ENCODE data around the gene DENND4C.
A peak's percentile ranks its signal among the peaks of the same experiment; 100 is the strongest.

Gene DENND4C

DNA sequence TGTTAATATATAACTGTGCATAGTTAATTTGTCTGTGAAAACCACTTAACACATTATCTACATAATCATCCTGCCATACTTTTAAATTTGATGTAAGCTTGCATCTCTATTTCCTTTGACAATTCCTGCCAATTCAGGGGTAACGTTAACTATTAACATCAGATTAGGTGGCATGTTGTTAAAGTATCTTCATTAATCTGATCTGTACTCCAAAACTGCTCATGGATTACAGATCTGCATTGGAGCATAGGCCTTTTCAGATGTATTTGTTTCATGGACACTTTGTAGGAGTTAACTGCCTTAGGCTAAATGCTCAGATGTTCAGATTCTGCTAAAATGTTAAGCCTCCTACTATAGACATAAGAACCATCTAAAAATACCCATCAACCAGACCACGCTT lies 146.4 kb downstream of the DENND4C start:
- H3K36me3 ChIP-seq (ENCODE audit: low read depth): peaks cover 75% of the 10 kb centered on the region
- H3K4me3 ChIP-seq (ENCODE audit: severe bottlenecking): no peak overlapping the region

DNA sequence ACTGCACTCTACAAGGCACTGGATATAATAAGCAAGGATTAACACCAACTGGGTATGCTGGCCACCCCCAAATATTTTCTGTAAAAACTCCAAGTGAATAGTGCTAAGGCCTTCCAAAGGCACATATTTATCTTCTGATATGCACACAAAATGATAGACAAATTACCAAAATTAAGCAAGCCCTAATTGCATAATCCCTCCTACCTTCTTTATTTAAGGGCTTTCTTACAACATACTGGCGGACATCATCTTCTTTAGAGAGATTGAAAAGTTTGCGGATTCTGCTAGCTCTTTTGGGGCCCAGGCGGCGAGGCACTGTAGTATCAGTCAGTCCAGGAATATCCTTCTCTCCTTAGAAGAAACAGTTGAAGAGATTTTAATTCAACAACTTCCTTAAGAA lies 147.7 kb downstream of the DENND4C start:
- TF ChIP-seq, protein P1, sequence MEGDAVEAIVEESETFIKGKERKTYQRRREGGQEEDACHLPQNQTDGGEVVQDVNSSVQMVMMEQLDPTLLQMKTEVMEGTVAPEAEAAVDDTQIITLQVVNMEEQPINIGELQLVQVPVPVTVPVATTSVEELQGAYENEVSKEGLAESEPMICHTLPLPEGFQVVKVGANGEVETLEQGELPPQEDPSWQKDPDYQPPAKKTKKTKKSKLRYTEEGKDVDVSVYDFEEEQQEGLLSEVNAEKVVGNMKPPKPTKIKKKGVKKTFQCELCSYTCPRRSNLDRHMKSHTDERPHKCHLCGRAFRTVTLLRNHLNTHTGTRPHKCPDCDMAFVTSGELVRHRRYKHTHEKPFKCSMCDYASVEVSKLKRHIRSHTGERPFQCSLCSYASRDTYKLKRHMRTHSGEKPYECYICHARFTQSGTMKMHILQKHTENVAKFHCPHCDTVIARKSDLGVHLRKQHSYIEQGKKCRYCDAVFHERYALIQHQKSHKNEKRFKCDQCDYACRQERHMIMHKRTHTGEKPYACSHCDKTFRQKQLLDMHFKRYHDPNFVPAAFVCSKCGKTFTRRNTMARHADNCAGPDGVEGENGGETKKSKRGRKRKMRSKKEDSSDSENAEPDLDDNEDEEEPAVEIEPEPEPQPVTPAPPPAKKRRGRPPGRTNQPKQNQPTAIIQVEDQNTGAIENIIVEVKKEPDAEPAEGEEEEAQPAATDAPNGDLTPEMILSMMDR (IDR thresholded peaks at IDR 0.05; ENCODE audit: poor library complexity, severe bottlenecking): no peak
- DNase-seq (ENCODE audit: low spot score) (no peak), ATAC-seq (ENCODE audit: low read depth) (no peak)
- Histone ChIP-seq H3K27ac (ENCODE audit: poor library complexity, severe bottlenecking) (peak overlapping the region; percentile 78), H3K36me3 (ENCODE audit: low read depth) (peaks cover 66% of the 10 kb centered on the region), H3K27me3 (ENCODE audit: insufficient read depth, poor library complexity, severe bottlenecking) (no peaks in the 10 kb centered on the region), H3K9me3 (ENCODE audit: severe bottlenecking) (no peaks in the 10 kb centered on the region), H3K4me3 (ENCODE audit: severe bottlenecking) (peak overlapping the region; percentile 69), H3K4me1 (ENCODE audit: insufficient read depth, poor library complexity, severe bottlenecking) (peaks cover 21% of the 10 kb centered on the region)

More for the DNA sequence above, 146.4 kb downstream of the DENND4C start:
- Histone ChIP-seq H3K4me1 (ENCODE audit: insufficient read depth, poor library complexity, severe bottlenecking) (peaks cover 21% of the 10 kb centered on the region), H3K27me3 (ENCODE audit: insufficient read depth, poor library complexity, severe bottlenecking) (no peaks in the 10 kb centered on the region), H3K9me3 (ENCODE audit: severe bottlenecking) (no peaks in the 10 kb centered on the region), H3K27ac (ENCODE audit: poor library complexity, severe bottlenecking) (peak overlapping the region; percentile 78)
- ATAC-seq (ENCODE audit: low read depth) (no peak), DNase-seq (ENCODE audit: low spot score) (no peak)
- TF ChIP-seq, protein P1 (IDR thresholded peaks at IDR 0.05; ENCODE audit: poor library complexity, severe bottlenecking): no peak

GRCh38 chr9:19378647-19379046 lies 148.2 kb downstream of the DENND4C start:
- peak overlapping the region; percentile 69 for H3K4me3 ChIP-seq (ENCODE audit: severe bottlenecking)
- H3K27me3 ChIP-seq (ENCODE audit: insufficient read depth, poor library complexity, severe bottlenecking): no peaks in the 10 kb centered on the region
- no peak for ATAC-seq (ENCODE audit: low read depth)
- peaks cover 61% of the 10 kb centered on the region for H3K36me3 ChIP-seq (ENCODE audit: low read depth)
- no peak for DNase-seq (ENCODE audit: low spot score)
- TF ChIP-seq, protein P1 (IDR thresholded peaks at IDR 0.05; ENCODE audit: poor library complexity, severe bottlenecking): no peak
- H3K27ac ChIP-seq (ENCODE audit: poor library complexity, severe bottlenecking): peak overlapping the region; percentile 78
- peaks cover 21% of the 10 kb centered on the region for H3K4me1 ChIP-seq (ENCODE audit: insufficient read depth, poor library complexity, severe bottlenecking)
- H3K9me3 ChIP-seq (ENCODE audit: severe bottlenecking): no peaks in the 10 kb centered on the region

GRCh38 chr9:19379283-19379682 lies 148.8 kb downstream of the DENND4C start:
- Histone ChIP-seq H3K27ac (ENCODE audit: poor library complexity, severe bottlenecking) (peak overlapping the region; percentile 78), H3K36me3 (ENCODE audit: low read depth) (peaks cover 55% of the 10 kb centered on the region), H3K9me3 (ENCODE audit: severe bottlenecking) (no peaks in the 10 kb centered on the region), H3K27me3 (ENCODE audit: insufficient read depth, poor library complexity, severe bottlenecking) (no peaks in the 10 kb centered on the region), H3K4me1 (ENCODE audit: insufficient read depth, poor library complexity, severe bottlenecking) (peaks cover 21% of the 10 kb centered on the region), H3K4me3 (ENCODE audit: severe bottlenecking) (peak overlapping the region; percentile 69)
- DNase-seq (ENCODE audit: low spot score) (no peak), ATAC-seq (ENCODE audit: low read depth) (no peak)
- TF ChIP-seq, protein P1 (IDR thresholded peaks at IDR 0.05; ENCODE audit: poor library complexity, severe bottlenecking): no peak

- TF ChIP-seq, protein P1 (IDR thresholded peaks at IDR 0.05; ENCODE audit: poor library complexity, severe bottlenecking): no peak
- Histone ChIP-seq H3K36me3 (ENCODE audit: low read depth) (peaks cover 51% of the 10 kb centered on the region), H3K27me3 (ENCODE audit: insufficient read depth, poor library complexity, severe bottlenecking) (no peaks in the 10 kb centered on the region), H3K4me3 (ENCODE audit: severe bottlenecking) (peak overlapping the region; percentile 69), H3K27ac (ENCODE audit: poor library complexity, severe bottlenecking) (peak overlapping the region; percentile 78), H3K9me3 (ENCODE audit: severe bottlenecking) (no peaks in the 10 kb centered on the region), H3K4me1 (ENCODE audit: insufficient read depth, poor library complexity, severe bottlenecking) (peaks cover 21% of the 10 kb centered on the region)
- ATAC-seq (ENCODE audit: low read depth) (peak; percentile 9), DNase-seq (ENCODE audit: low spot score) (no peak)
These were observed 149.2 kb downstream of the DENND4C start for GRCh38 chr9:19379697-19380046.
